Suprapubic skin (tissue), 4 donors: ENCODE measurements around the gene GPRIN1.
"Not testable (repeated sequence)": the region's sequence is repeated elsewhere in the genome, so short reads cannot be mapped to it uniquely, and the experiment has no call there.

Experiments
- EP300 ChIP-seq: sonication (generic); formaldehyde crosslinking; IDR thresholded peaks from one replicate; pipeline ENCODE4 v1.6.1; 2017; ENCODE audit warnings: antibody characterized with exemption
- POLR2A ChIP-seq, 2 donors: fragments of 450-650 bp; IDR thresholded peaks; one replicate each; pipeline ENCODE4 v1.6.1; 2017; ENCODE audit warnings: antibody characterized with exemption in 2 of 2, mild to moderate bottlenecking in 2 of 2, moderate library complexity in 2 of 2
- POLR2AphosphoS5 ChIP-seq, 3 donors: sonication (generic); formaldehyde crosslinking; IDR thresholded peaks; one replicate each; pipeline ENCODE4 v1.6.1; 2017; ENCODE audit warnings: antibody characterized with exemption in 3 of 3
- TF ChIP-seq, protein P1 (sequence below), 2 donors: fragments of 200-600 bp in 1 of 2; fragments of 450-650 bp in 1 of 2; sonication (generic) in 1 of 2; IDR thresholded peaks; one replicate each; pipeline ENCODE4 v1.5.1; 2016 to 2019; ENCODE audit warnings: antibody characterized with exemption in 2 of 2, mild to moderate bottlenecking in 1 of 2, moderate library complexity in 1 of 2

DNA sequence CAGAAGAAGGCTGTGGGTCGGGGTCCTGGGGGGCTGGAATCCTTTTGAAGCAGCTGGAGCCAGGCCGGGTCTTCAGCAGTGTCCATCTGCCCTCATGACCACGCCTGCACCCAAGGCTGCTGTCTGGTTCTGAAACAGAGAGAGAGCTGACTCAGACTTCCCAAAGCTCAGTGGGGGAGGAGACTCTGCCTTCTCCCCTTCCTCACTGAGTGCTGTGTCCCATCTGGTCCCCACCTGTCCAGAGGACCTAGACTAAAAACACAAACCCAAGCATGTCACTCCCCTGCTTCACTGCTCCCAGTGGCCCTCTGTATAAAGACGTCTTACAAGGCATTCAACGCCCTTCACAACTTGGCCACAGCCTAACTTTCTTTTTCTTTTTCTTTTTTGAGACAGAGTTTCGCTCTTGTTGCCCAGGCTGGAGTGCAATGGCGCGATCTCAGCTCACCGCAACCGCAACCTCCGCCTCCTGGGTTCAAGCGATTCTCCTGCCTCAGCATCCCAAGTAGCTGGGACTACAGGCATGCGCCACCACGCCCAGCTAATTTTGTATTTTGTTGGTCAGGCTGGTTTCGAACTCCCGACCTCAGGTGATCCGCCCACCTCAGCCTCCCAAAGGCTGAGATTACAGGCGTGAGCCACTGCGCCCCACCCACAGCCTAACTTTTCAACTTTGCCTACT lies 10.1 kb downstream of the GPRIN1 start:
- TF ChIP-seq, protein P1, sequence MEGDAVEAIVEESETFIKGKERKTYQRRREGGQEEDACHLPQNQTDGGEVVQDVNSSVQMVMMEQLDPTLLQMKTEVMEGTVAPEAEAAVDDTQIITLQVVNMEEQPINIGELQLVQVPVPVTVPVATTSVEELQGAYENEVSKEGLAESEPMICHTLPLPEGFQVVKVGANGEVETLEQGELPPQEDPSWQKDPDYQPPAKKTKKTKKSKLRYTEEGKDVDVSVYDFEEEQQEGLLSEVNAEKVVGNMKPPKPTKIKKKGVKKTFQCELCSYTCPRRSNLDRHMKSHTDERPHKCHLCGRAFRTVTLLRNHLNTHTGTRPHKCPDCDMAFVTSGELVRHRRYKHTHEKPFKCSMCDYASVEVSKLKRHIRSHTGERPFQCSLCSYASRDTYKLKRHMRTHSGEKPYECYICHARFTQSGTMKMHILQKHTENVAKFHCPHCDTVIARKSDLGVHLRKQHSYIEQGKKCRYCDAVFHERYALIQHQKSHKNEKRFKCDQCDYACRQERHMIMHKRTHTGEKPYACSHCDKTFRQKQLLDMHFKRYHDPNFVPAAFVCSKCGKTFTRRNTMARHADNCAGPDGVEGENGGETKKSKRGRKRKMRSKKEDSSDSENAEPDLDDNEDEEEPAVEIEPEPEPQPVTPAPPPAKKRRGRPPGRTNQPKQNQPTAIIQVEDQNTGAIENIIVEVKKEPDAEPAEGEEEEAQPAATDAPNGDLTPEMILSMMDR (IDR thresholded peaks at IDR 0.05): not testable (repeated sequence)
- TF ChIP-seq POLR2A (IDR thresholded peaks at IDR 0.05); POLR2AphosphoS5 (IDR thresholded peaks at IDR 0.05); EP300: not testable (repeated sequence)
